Endometrium (tissue), 2 donors: ENCODE measurements around the gene UCHL1.
A peak's percentile ranks its signal among the peaks of the same experiment; 100 is the strongest.
"Not testable (repeated sequence)": the region's sequence is repeated elsewhere in the genome, so short reads cannot be mapped to it uniquely, and the experiment has no call there.

Source experiments
- FAIRE-seq: peaks from 2 replicates; lab custom pipeline; 2012; peaks lifted over from hg19 to GRCh38; lab: Jason Lieb, UNC
- donor health status: control.
- donor health status: control.

The UCHL1 gene

GRCh38 chr4:41290479-41290878 lies 33.8 kb downstream of the UCHL1 start:
- no peak for FAIRE-seq

DNA sequence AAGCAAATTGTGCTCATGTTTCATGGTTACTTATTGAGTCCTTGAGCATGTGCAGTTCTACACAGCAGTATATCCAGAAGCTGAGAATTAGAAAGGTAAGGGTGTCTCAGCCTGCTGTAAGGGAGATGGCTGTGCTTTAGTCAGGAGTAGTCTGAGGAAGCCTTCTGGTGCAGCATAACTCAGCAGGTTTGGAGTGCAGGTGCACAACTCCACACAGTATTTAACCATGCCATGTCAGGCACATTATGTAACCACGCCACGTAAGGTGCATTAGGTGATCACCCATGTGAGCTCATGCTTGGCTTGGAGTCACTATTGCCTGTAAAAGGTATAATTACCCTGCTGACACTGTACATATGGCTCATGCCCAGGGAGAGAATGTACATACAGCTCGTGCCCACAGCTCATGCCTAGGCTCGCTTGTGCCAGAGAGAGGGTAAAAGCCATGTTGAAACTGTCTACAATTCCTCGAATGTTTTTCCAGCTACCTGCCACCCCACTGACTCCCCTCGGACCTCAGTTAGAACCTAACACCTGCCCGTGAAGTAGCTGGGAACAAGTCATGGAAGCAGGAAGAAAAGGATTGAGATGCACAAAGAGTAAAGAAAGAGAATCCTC lies 37.8 kb downstream of the UCHL1 start:
- FAIRE-seq, result no peak

DNA sequence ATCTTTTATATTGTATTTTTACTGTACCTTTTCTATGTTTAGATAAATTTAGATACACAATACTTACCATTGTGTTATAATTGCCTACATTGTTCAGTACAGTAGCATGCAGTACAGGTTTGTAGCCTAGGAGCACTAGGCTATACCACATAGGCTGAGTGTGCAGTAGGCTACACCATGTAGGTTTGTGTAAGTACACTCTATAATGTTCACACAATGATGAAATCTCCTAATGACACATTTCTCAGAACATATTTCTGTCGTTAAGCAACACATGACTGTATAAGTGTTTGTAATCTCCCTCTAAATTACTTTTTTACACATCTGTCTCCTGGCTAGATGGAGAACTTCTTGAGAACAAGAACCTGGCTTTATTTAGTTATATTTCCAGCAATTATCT lies 40.3 kb downstream of the UCHL1 start:
- no peak for FAIRE-seq

DNA sequence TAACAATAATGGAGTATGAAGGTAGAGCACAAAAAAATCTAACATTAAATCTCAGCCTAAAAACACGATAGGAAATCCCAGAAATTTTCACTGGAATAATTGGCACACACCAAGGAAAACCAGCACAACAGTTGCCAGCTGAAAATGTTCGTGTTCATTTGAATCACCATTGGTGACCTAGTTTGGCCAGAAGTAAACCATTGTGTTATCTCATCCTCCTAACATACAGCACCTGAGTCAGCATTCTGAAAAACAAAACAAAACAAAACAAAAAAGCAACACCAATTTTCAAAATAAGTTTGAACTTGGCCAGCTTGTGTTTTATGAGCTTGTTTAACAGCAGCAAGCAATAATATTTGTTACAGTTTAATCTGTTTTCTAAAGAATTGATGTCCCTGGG lies 41.1 kb downstream of the UCHL1 start:
- FAIRE-seq, result peak; percentile 98

DNA sequence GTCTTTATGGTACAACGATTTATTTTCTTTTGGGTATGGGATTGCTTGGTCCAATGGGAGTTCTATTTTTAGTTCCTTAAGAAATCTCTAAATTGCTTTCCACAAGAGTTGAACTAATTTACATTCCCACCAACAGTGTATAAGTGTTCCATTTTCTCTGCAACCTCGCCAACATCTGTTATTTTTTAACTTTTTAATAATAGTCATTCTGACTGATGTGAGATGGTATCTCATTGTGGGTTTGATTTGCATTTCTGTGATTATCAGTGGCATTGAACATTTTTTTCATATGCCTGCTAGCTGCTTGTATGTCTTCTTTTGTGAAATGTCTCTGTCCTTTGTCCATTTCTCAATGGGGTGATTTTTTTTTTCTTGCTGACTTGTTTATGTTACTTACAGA lies 42.8 kb downstream of the UCHL1 start:
- FAIRE-seq, result no peak

DNA sequence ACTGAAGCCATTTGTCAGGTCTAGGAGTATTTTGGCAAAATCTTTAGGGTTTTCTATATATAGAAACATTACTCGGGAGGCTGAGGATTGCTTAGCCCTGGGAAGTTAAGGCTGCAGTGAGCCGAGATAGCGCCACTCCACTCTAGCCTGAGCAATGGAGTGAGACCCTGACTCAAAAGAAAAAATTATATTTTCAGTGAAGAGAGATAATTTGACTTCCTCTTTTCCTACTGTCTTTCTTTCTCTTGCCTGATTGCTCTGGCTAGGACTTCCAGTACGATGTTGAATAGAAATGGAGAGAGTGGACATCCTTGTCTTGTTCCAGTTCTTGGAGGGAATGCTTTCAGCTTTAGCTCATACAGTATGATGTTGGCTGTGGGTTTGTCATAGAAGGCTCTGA lies 44.4 kb downstream of the UCHL1 start:
- FAIRE-seq, result no peak

DNA sequence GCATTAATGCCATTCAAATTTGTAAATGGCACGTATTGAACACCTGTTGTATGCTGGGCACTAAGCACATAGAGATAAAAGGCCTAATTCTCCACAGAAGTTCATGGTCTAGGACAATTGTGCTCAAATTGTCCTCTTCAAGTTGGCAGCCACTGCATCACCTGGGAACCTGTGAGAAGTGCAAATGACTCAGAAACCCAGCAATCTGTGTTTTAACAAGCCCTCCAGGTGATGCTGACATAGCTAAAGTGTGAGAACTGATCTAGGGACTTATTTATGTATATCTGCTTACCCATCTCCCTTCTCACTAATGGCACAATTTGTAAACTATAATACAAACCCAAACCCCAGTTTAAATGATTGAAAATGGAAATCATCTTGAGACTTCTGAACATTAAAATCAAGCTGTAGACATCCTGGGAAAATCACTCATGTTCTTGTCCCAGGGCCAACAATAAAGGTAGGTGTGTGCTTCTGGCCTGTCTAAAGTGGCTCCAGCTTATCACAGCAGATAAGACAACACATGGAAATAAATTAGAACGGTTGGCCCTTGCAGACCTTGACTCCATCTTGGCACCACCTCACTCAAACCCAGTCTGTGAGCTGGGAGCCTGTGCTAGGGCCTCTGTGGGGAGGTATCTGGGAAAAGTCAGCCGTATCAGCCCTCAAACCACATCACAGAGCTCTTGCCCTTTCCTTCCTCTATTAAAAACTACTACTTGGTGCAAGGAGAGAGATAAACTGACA lies 46.8 kb downstream of the UCHL1 start:
- no peak for FAIRE-seq

DNA sequence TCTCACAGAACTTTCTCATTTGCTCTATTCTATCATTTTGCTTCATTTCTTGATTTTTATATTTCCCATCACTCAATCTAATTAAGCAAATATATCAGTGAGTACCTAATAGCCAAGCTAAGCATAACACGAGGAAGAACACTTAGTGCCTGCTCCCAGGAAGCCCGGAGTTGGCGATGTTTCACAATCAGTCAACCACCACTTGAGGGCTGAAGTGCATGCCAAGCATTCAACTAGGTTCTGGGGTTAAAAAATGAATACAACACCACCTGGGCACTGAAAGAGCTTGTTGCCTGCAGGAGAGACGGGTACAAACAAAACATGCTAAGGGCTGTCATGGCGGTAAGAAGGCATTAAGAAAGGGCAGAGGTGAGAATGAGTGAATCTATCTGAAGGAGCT lies 47.5 kb downstream of the UCHL1 start:
- no peak for FAIRE-seq

DNA sequence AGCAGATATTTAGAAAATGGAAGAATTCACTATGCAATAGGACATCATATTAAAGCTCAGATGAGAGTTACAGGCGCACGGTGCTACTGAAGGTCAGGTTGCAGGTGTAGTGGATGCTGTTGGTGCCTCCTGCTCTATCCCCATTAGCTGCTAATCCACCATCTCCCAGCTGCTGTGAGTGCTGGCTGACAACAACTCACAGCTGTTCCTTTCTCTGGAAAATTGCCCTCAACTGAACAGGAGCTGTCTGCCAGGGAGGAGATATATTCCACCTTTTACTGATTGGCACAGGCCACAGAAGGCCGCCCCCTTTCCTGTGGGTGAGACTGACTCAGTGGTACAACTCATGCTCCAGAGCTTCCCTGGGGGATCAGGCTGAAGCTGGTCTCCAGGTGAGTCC lies 48.7 kb downstream of the UCHL1 start:
- no peak for FAIRE-seq

- no peak for FAIRE-seq
Measured at GRCh38 chr4:41307638-41308037, 50.9 kb downstream of the UCHL1 start.

DNA sequence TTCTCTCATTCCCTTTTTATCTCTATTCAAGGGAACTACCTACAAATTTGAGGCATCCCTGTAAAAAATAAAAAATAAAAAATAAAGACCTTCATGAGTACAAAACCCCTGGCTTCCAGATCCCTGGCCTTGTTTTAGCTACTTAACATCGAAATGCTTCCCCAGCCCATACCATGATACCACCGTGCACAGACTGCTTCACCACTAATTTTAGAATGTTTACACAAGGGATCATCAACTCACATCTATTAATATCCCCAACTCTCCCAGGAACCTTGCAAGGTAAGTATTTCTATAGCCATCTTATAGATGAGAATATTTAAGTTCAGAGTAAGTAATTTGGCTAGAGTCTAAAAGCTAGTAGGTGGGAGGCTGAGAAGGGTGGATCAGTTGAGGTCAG lies 51.7 kb downstream of the UCHL1 start:
- FAIRE-seq, result no peak

DNA sequence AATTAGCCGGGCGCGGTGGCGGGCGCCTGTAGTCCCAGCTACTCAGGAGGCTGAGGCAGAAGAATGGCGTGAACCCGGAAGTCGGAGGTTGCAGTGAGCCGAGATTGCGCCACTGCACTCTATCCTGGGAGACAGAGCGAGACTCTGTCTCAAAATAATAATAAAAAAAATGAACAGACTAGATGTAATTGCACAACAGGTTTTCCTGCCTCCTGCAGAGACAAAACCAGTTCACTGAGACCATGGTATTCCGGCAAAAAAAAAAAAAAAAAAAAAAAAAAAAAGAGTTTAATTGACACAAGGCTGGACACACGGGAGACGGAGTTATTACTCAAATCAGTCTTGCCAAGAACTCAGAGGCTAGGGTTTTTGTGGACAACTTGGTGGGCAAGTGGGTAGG lies 58.7 kb downstream of the UCHL1 start:
- FAIRE-seq, result not testable (repeated sequence)

- no peak for FAIRE-seq
Measured at GRCh38 chr4:41315862-41316261, 59.1 kb downstream of the UCHL1 start.
